ENCODE measurements around the gene LRP2BP.

The LRP2BP gene

DNA sequence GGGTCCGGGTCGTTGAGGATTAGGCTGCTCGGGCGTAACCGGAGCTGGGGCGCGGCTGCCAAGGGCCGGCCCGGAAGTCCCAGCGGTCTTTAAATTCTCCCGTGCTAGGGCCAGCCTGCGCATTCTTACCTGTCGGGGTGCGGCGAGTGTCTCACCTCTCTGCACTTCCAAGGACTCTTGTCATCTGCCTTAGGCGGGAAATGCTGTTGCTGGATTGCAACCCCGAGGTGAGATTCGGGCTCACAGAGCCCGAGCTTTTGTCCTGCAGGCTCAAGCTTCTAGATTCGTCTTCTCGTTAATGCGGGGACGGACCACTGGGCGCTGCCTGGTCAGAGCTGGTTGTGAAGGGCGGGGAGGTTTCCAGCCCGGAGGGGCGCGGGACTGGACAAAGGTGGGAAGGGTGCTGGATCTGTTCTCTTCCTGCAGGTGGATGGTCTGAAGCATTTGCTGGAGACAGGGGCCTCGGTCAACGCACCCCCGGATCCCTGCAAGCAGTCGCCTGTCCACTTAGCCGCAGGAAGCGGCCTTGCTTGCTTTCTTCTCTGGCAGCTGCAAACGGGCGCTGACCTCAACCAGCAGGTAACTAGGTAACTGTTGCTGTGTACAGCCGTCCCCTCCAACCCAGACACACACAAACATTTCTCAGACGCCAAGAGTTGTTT lies 1.1 kb upstream of the LRP2BP start, which contains the start of gene ANKRD37:
Gene ANKRD37, plus strand, starts transcription at position 118 of the 662 bp plus-strand sequence. Its CDS starts 83 bp downstream, at position 201.
- H3K4me1 ChIP-seq = peaks cover 71% of the 10 kb centered on the region
- H3K9me3 ChIP-seq = no peaks in the 10 kb centered on the region
- TF ChIP-seq Cebpa-rat (IDR thresholded peaks at IDR 0.05) = no peak
- H3K36me3 ChIP-seq = peaks cover 23% of the 10 kb centered on the region
- no peaks in the 10 kb centered on the region for H3K27me3 ChIP-seq
- peak within 1 kb of the TSS; percentile 90 for H3K4me2 ChIP-seq
- peak within 1 kb of the TSS; percentile 88 for H3K27ac ChIP-seq
- peaks cover 5% of the 10 kb centered on the region; the same call in 1 of the 2 replicates for H4K20me1 ChIP-seq
- H3K4me3 ChIP-seq = peak within 1 kb of the TSS; percentile 93
- peak within 1 kb of the TSS; percentile 84 for H3K9ac ChIP-seq

DNA sequence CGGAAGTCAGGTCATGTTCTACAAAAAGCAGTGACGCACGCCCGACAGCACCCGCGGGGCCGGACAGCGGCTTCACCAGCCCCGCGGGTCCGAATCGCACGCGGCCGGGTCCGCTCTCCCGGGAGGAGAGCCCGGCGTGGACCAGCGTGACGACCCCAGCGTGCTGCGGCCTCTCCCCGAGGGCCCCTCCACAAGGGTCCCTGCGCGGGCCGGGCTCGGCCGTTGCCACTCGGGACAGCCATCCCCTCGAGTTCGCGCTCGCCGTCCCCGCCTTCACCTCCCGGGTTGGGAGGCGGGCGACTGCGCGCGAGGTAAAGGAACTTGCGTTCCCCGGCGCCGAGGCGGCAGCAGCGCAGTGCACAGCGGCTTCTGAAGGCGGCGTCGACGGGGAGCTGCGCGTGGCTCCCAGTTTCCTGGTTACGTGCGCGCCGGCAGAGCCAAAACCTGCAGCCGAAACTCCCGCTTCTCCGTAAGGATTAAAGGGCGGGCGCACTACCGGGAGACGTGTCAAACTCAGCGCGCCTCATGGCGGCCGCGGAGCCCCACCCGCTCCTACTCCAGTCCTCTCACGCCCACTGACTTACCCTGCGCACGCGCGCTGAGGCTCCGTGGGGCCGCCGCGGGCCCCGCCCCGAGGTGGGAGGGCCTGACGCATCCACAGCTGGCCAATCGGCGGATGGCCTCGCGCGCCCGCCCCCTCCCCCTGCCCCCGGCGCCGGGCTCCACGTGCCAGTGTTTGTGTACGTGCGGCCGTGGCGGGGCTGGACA lies 416 bp upstream of the LRP2BP start:
- TF ChIP-seq Cebpa-rat (IDR thresholded peaks at IDR 0.05) = no peak
- peak overlapping the region; percentile 84 for H3K9ac ChIP-seq
- no peaks in the 10 kb centered on the region for H3K9me3 ChIP-seq
- H3K4me2 ChIP-seq = peak overlapping the region; percentile 90
- H3K36me3 ChIP-seq = peaks cover 18% of the 10 kb centered on the region
- peak overlapping the region; percentile 93 for H3K4me3 ChIP-seq
- peaks cover 5% of the 10 kb centered on the region; the same call in 1 of the 2 replicates for H4K20me1 ChIP-seq
- H3K27me3 ChIP-seq = no peaks in the 10 kb centered on the region
- peak overlapping the region; percentile 88 for H3K27ac ChIP-seq
- H3K4me1 ChIP-seq = peaks cover 72% of the 10 kb centered on the region

DNA sequence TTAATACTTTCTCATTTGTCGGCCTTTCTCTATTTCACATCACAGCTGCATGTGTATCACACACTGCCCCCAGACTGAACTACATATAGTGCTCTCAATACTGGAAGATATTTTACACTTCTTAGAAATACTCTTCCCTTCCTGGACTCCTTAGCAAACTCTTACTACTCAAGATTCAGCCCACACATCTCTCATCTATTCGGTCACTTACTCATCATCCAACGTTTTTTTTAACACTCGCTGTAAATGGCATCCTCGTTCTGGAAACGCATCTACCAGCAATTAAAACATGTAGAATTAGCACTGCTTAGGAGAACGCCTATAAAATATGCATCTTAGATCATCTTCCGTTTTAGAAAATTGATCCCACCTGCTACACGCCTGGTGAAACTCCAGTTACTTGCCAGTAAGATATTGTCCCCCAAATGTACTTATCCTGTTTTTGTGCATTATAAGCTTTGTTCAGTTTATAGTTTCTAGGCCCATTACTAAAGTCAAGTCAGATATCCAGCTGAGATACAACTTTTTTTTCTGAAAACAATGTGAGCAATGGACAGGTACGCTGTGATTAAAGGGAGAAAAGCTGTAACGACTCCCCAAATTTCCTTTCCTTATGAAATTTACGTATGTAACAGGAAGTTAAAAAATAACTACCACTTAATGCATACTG lies 1.0 kb downstream of the LRP2BP start:
- peaks cover 7% of the 10 kb centered on the region for H3K36me3 ChIP-seq
- peak overlapping the region; percentile 84 for H3K9ac ChIP-seq
- peak overlapping the region; percentile 90 for H3K4me2 ChIP-seq
- H3K9me3 ChIP-seq = no peaks in the 10 kb centered on the region
- peaks cover 5% of the 10 kb centered on the region; the same call in 1 of the 2 replicates for H4K20me1 ChIP-seq
- H3K27ac ChIP-seq = peak overlapping the region; percentile 88; the same call in 1 of the 2 replicates
- no peaks in the 10 kb centered on the region for H3K27me3 ChIP-seq
- no peak for TF ChIP-seq Cebpa-rat (IDR thresholded peaks at IDR 0.05)
- H3K4me1 ChIP-seq = peaks cover 65% of the 10 kb centered on the region
- H3K4me3 ChIP-seq = peak overlapping the region; percentile 93

DNA sequence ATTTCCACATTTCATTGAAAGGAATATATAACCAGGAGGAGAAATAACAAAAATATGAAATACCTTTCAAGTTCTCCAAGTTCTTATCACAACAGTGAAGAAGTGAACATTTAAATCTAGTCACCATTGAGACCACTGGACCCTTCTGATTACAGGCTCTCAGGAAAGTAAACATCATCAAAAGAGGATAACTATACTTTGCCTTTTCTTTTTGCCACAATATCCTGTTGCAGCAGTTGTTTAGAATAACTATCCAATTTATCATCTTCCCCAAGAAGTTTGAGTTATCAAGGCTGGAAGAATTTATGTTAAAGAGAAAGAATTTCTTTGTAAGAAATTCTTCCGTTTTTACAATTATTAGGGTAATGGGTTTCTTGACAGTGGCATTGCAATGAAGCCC lies 3.6 kb downstream of the LRP2BP start:
- Histone ChIP-seq H3K27ac (no peak overlapping the region), H3K27me3 (no peaks in the 10 kb centered on the region), H3K9ac (no peak overlapping the region), H3K4me2 (peak overlapping the region; percentile 90; the same call in 1 of the 2 replicates), H3K4me3 (no peak overlapping the region), H3K36me3 (no peaks in the 10 kb centered on the region; the same call in 1 of the 2 replicates), H3K9me3 (no peaks in the 10 kb centered on the region), H3K4me1 (peaks cover 39% of the 10 kb centered on the region), H4K20me1 (peaks cover 4% of the 10 kb centered on the region; the same call in 1 of the 2 replicates)
- no peak for TF ChIP-seq Cebpa-rat (IDR thresholded peaks at IDR 0.05)

DNA sequence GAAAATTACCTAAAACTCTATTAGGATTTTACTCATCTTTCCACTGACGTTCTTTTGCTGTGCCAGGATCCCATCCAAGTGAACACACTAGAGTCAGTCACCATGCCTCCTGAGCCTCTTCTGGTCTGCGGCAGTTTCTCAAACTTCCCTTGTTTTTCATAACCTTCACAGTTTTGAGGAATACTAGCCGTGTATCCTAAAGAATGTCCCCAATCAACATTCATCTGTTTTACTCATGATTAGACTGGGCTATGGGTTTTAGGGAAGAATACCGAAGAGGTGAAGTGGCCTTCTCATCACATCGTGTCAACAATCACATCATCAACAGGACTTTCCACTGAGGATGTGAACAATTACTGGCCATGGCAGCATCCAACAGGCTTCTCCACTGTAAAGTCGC lies 4.8 kb downstream of the LRP2BP start:
- H3K9ac ChIP-seq = no peak overlapping the region
- no peak overlapping the region for H3K27ac ChIP-seq
- H3K4me2 ChIP-seq = no peak overlapping the region
- H3K27me3 ChIP-seq = no peaks in the 10 kb centered on the region
- H3K9me3 ChIP-seq = no peaks in the 10 kb centered on the region
- TF ChIP-seq Cebpa-rat (IDR thresholded peaks at IDR 0.05) = no peak
- H4K20me1 ChIP-seq = no peaks in the 10 kb centered on the region
- no peaks in the 10 kb centered on the region; the same call in 1 of the 2 replicates for H3K36me3 ChIP-seq
- H3K4me3 ChIP-seq = no peak overlapping the region
- peaks cover 34% of the 10 kb centered on the region for H3K4me1 ChIP-seq

DNA sequence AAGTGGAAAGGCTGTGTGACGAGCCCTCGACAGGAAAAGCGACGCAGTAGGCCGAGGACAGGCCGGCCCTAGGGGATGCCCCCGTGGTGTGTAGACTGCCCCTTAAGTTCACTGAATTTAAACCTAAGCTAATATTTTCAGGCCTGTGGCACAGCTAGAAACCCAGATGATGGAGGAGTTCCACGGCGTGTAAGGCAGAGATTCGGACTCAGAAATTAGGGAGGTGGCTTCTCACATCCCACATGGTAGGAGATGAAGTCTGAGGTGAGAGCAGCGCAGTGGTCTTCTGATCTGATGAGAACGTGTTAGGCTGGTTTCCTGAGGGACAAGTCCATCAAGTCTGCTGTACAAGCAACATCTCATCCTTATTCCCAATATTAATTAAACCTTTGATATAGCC lies 7.8 kb downstream of the LRP2BP start:
- Histone ChIP-seq H3K4me2 (no peak overlapping the region), H3K9ac (no peak overlapping the region), H3K36me3 (peaks cover 5% of the 10 kb centered on the region; the same call in 1 of the 2 replicates), H4K20me1 (no peaks in the 10 kb centered on the region), H3K27ac (no peak overlapping the region), H3K27me3 (no peaks in the 10 kb centered on the region), H3K9me3 (peaks cover 12% of the 10 kb centered on the region; the same call in 1 of the 2 replicates), H3K4me3 (no peak overlapping the region), H3K4me1 (peaks cover 33% of the 10 kb centered on the region)
- no peak for TF ChIP-seq Cebpa-rat (IDR thresholded peaks at IDR 0.05)

DNA sequence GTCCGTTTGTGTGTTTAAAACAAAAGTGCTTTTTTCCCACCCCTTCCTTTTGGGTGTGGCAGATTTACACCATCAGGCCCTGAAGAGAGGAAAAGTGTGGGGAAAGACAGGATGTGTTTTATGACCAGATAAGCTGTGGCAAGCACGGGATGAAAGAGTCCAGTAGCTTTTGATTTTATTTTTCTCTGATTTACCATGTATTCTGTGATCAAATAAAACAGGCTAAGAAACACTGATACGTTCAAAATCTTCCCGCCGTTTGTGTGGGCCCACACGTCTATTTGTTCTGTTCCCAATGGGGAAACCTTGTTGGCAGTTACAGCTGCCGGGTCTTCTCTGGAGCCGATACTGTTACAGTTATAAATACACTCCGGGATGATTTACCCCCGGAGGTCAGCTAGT lies 10.8 kb downstream of the LRP2BP start:
- Histone ChIP-seq H3K9me3 (peaks cover 22% of the 10 kb centered on the region), H3K4me1 (peaks cover 22% of the 10 kb centered on the region), H4K20me1 (no peaks in the 10 kb centered on the region), H3K9ac (peak overlapping the region; percentile 57; the same call in 1 of the 2 replicates), H3K36me3 (peaks cover 10% of the 10 kb centered on the region; the same call in 1 of the 2 replicates), H3K4me3 (peak overlapping the region; percentile 46; the same call in 1 of the 2 replicates), H3K27me3 (no peaks in the 10 kb centered on the region), H3K4me2 (peak overlapping the region; percentile 80), H3K27ac (peak overlapping the region; percentile 58; the same call in 1 of the 2 replicates)
- no peak for TF ChIP-seq Cebpa-rat (IDR thresholded peaks at IDR 0.05)

DNA sequence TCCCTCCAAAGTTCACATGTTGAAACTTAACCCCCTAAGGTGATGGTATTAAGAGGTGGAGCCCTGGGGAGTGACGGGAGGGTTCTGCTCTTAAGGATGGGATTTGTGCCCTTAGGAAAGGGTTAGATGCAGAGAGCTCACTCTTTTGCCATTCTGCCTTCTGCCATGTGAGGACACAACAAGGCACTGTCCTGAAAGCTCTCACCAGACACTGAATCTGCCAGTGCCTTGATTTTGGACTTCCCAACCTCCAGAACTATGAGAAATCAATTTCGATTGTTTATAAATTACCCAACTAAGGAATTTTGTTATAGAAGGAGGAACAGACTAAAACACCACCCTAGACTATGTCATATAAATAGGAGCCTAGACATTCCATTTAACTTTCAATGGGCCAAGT lies 11.7 kb downstream of the LRP2BP start:
- no peak overlapping the region for H3K27ac ChIP-seq
- H3K4me3 ChIP-seq = no peak overlapping the region
- H3K36me3 ChIP-seq = peaks cover 10% of the 10 kb centered on the region; the same call in 1 of the 2 replicates
- peaks cover 22% of the 10 kb centered on the region for H3K4me1 ChIP-seq
- H3K4me2 ChIP-seq = peak overlapping the region; percentile 80
- H3K9ac ChIP-seq = no peak overlapping the region
- no peaks in the 10 kb centered on the region for H4K20me1 ChIP-seq
- no peak for TF ChIP-seq Cebpa-rat (IDR thresholded peaks at IDR 0.05)
- no peaks in the 10 kb centered on the region for H3K27me3 ChIP-seq
- peaks cover 26% of the 10 kb centered on the region for H3K9me3 ChIP-seq

DNA sequence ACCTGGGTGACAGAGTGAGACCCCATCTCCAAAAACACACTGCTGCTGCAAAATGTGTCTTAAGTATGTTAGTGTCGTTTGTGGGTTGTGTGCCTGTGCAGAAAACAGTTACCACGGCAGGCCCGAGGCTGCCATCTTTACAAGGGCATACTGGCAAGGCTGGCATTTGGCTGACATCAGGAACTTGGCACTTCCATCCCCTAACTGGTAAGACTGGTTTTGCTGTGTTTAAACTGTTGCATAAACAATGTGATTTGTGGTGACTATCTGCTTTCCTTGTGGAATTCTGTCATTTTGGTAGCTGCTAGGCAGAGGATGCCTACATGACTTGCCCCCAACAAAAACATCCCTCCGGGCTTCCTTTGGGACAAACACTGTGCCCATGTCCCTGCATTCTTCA lies 12.3 kb downstream of the LRP2BP start:
- TF ChIP-seq Cebpa-rat (IDR thresholded peaks at IDR 0.05) = no peak
- Histone ChIP-seq H3K9me3 (peaks cover 26% of the 10 kb centered on the region), H3K4me2 (peak overlapping the region; percentile 80; the same call in 1 of the 2 replicates), H3K9ac (no peak overlapping the region), H3K27me3 (no peaks in the 10 kb centered on the region), H3K36me3 (peaks cover 10% of the 10 kb centered on the region; the same call in 1 of the 2 replicates), H4K20me1 (no peaks in the 10 kb centered on the region), H3K27ac (no peak overlapping the region), H3K4me1 (peaks cover 22% of the 10 kb centered on the region), H3K4me3 (no peak overlapping the region)
